H1 (cell line): ENCODE measurements around the gene ENDOD1. TPM values are rescaled to one million over a fixed set of nuclear protein-coding genes. Genes with fewer than 3 reads are reported as not detected.

Experiments
- CTCF ChIA-PET: fragments of 300-600 bp; sonication (Branson Sonifier 250); formaldehyde crosslinking; loops from one replicate; lab custom pipeline; 2021; ENCODE audit not compliant: partially characterized antibody; lab: Charles Lee
- POLR2A ChIA-PET: fragments of 300-600 bp; sonication (Branson Sonifier 250); formaldehyde crosslinking; loops from one replicate; lab custom pipeline; 2021; ENCODE audit warnings: inconsistent platforms; ENCODE audit not compliant: partially characterized antibody; lab: Charles Lee
- DNase-seq, 2 experiments: peaks; one replicate each; pipeline versions ENCODE4 v3.0.0 to v3.0.0-alpha.2; 2010 to 2022; ENCODE audit warnings: low spot score in 2 of 2, low read depth in 1 of 2, mixed read lengths in 1 of 2
- FAIRE-seq: peaks from 2 replicates; lab custom pipeline; 2011; peaks lifted over from hg19 to GRCh38; lab: Jason Lieb, UNC
- H2AFZ ChIP-seq: 2 replicates; pipeline ENCODE4 v1.8.1; 2012; ENCODE audit warnings: low read length, inconsistent platforms
- H2AK5ac ChIP-seq: 2 replicates; pipeline ENCODE4 v1.6.1; 2013; ENCODE audit warnings: low read depth, low read length
- H2BK120ac ChIP-seq: replicated peaks from 2 replicates; pipeline ENCODE3; 2013; ENCODE audit warnings: low read depth, low read length, inconsistent platforms
- H2BK12ac ChIP-seq: 2 replicates; pipeline ENCODE4 v1.6.1; 2013; ENCODE audit warnings: low read depth, low read length
- H2BK15ac ChIP-seq: 2 replicates; pipeline ENCODE4 v1.6.1; 2013; ENCODE audit warnings: low read length
- H2BK20ac ChIP-seq: 2 replicates; pipeline ENCODE4 v1.6.1; 2013; ENCODE audit warnings: low read length
- H2BK5ac ChIP-seq: 2 replicates; pipeline ENCODE4 v1.6.1; 2013; ENCODE audit warnings: low read depth, low read length
- H3K14ac ChIP-seq: 2 replicates; pipeline ENCODE4 v1.6.1; 2013; ENCODE audit warnings: inconsistent platforms; ENCODE audit not compliant: insufficient read length
- H3K18ac ChIP-seq: 2 replicates; pipeline ENCODE4 v1.6.1; 2013; ENCODE audit warnings: low read length; ENCODE audit errors: extremely low read depth
- H3K23ac ChIP-seq: 2 replicates; pipeline ENCODE4 v1.6.1; 2013; ENCODE audit warnings: inconsistent platforms; ENCODE audit not compliant: insufficient read length
- H3K23me2 ChIP-seq: 2 replicates; pipeline ENCODE4 v1.6.1; 2013; ENCODE audit warnings: low read depth, low read length
- H3K27ac ChIP-seq: 2 replicates; pipeline ENCODE4 v1.6.1; 2011; ENCODE audit warnings: low read depth, low read length, inconsistent platforms
- H3K27me3 ChIP-seq, 4 experiments: replicated peaks in 1 of 4; 1 replicate in 1 of 4; 2 replicates in 3 of 4; pipeline versions ENCODE4 v1.6.1 to v1.8.1; 2011 to 2013; ENCODE audit warnings: low read length in 3 of 4, mild to moderate bottlenecking in 3 of 4, inconsistent platforms in 2 of 4, mixed read lengths in 2 of 4, moderate library complexity in 1 of 4; ENCODE audit not compliant: control insufficient read depth in 3 of 4, insufficient read depth in 3 of 4; ENCODE audit errors: extremely low read depth in 1 of 4
- H3K36me3 ChIP-seq, 4 experiments: 2 replicates each; pipeline versions ENCODE4 v1.6.1 to v1.8.1; 2011 to 2013; ENCODE audit warnings: mild to moderate bottlenecking in 4 of 4, low read length in 3 of 4, moderate library complexity in 2 of 4, control low read depth in 1 of 4, inconsistent platforms in 1 of 4; ENCODE audit not compliant: insufficient read depth in 4 of 4, control insufficient read depth in 2 of 4
- H3K4ac ChIP-seq: replicated peaks from 2 replicates; pipeline ENCODE3; 2013; ENCODE audit warnings: low read length, low read depth, mixed read lengths, inconsistent platforms; ENCODE audit not compliant: insufficient read length
- H3K4me1 ChIP-seq, 4 experiments: replicated peaks in 1 of 4; 1 replicate in 1 of 4; 2 replicates in 3 of 4; pipeline versions ENCODE4 v1.6.1 to v1.8.1; 2011 to 2013; ENCODE audit warnings: low read length in 3 of 4, inconsistent platforms in 2 of 4, mixed read lengths in 1 of 4; ENCODE audit not compliant: insufficient read depth in 4 of 4, control insufficient read depth in 3 of 4
- H3K4me2 ChIP-seq, 2 experiments: 2 replicates each; pipeline versions ENCODE4 v1.6.1 to v1.8.1; 2011 to 2013; ENCODE audit warnings: low read depth in 2 of 2, low read length in 2 of 2, control low read depth in 1 of 2, inconsistent platforms in 1 of 2, mild to moderate bottlenecking in 1 of 2; ENCODE audit not compliant: insufficient read depth in 1 of 2
- H3K4me3 ChIP-seq, 4 experiments: fragments of 200-600, 300-600 bp in 1 of 4; sonication (generic), shearing (Covaris generic), sonication (Bioruptor Twin) in 1 of 4; 2 replicates each; pipeline versions ENCODE4 v1.5.1 to v1.8.1; 2011 to 2016; ENCODE audit warnings: low read length in 4 of 4, low read depth in 3 of 4, control low read depth in 2 of 4, inconsistent platforms in 2 of 4, mild to moderate bottlenecking in 2 of 4, mixed read lengths in 1 of 4, moderate library complexity in 1 of 4; ENCODE audit not compliant: insufficient read depth in 2 of 4; ENCODE audit errors: extremely low read depth in 1 of 4
- H3K56ac ChIP-seq: replicated peaks from 2 replicates; pipeline ENCODE3; 2013; ENCODE audit warnings: low read depth, mild to moderate bottlenecking, mixed read lengths, low read length, inconsistent platforms; ENCODE audit not compliant: insufficient read length
- H3K79me1 ChIP-seq: 2 replicates; pipeline ENCODE4 v1.6.1; 2013; ENCODE audit warnings: low read depth, low read length, control low read depth
- H3K79me2 ChIP-seq, 2 experiments: 2 replicates each; pipeline versions ENCODE4 v1.6.1 to v1.8.1; 2012 to 2013; ENCODE audit warnings: low read length in 2 of 2, mild to moderate bottlenecking in 2 of 2, inconsistent platforms in 1 of 2; ENCODE audit not compliant: insufficient read depth in 2 of 2, control insufficient read depth in 1 of 2
- H3K9ac ChIP-seq, 4 experiments: replicated peaks in 1 of 4; 1 replicate in 1 of 4; 2 replicates in 3 of 4; pipeline versions ENCODE4 v1.6.1 to v1.8.1; 2011 to 2013; ENCODE audit warnings: low read depth in 3 of 4, low read length in 3 of 4, control low read depth in 2 of 4, mild to moderate bottlenecking in 2 of 4, moderate library complexity in 2 of 4, inconsistent platforms in 1 of 4; ENCODE audit errors: extremely low read depth in 1 of 4
- H3K9me3 ChIP-seq, 2 experiments: 2 replicates each; pipeline versions ENCODE4 v1.6.1 to v1.8.1; 2012 to 2013; ENCODE audit warnings: mild to moderate bottlenecking in 2 of 2, moderate library complexity in 2 of 2, control low read depth in 1 of 2, inconsistent platforms in 1 of 2, low read depth in 1 of 2, low read length in 1 of 2, mixed read lengths in 1 of 2; ENCODE audit not compliant: insufficient read depth in 2 of 2
- H4K20me1 ChIP-seq, 2 experiments: replicated peaks in 1 of 2; 2 replicates each; pipeline versions ENCODE3 to v1.8.1; 2011 to 2013; ENCODE audit warnings: inconsistent platforms in 2 of 2, low read length in 2 of 2, mild to moderate bottlenecking in 1 of 2; ENCODE audit not compliant: insufficient read depth in 2 of 2, control insufficient read depth in 1 of 2
- H4K5ac ChIP-seq: 2 replicates; pipeline ENCODE4 v1.6.1; 2013; ENCODE audit warnings: low read length, low read depth, mixed read lengths, inconsistent platforms; ENCODE audit not compliant: insufficient read length
- H4K8ac ChIP-seq: 2 replicates; pipeline ENCODE4 v1.8.0; 2013; ENCODE audit warnings: mild to moderate bottlenecking, moderate library complexity, low read length, inconsistent platforms; ENCODE audit not compliant: insufficient read depth; ENCODE audit errors: extremely low read depth
- H4K91ac ChIP-seq: replicated peaks from 2 replicates; pipeline ENCODE3; 2013; ENCODE audit warnings: low read length, mixed read lengths, inconsistent platforms; ENCODE audit not compliant: insufficient read length
- CEBPB ChIP-seq: IDR thresholded peaks from 2 replicates; pipeline ENCODE4 v1.6.1; 2012; ENCODE audit warnings: low read depth, low read length
- KDM5A ChIP-seq: fragments of 200-600 bp; IDR thresholded peaks from 2 replicates; pipeline ENCODE4 v1.7.1; 2012; ENCODE audit warnings: mild to moderate bottlenecking, low read length, inconsistent platforms, mixed read lengths
- PHF8 ChIP-seq: fragments of 200-600 bp; sonication (generic); conservative IDR thresholded peaks from 2 replicates; pipeline ENCODE4 v1.7.1; 2012; ENCODE audit warnings: low read depth, mild to moderate bottlenecking, inconsistent platforms, low read length, moderate library complexity
- POLR2A ChIP-seq, 2 experiments: IDR thresholded peaks; 1 replicate in 1 of 2; 2 replicates in 1 of 2; pipeline ENCODE4 v1.6.1; 2011; ENCODE audit warnings: low read depth in 2 of 2, low read length in 2 of 2, mild to moderate bottlenecking in 2 of 2; ENCODE audit errors: control extremely low read depth in 1 of 2
- POLR2AphosphoS5 ChIP-seq: IDR thresholded peaks from 2 replicates; pipeline ENCODE4 v1.6.1; 2011; ENCODE audit warnings: low read depth, low read length
- RAD21 ChIP-seq, 2 experiments: IDR thresholded peaks in 1 of 2; conservative IDR thresholded peaks in 1 of 2; 2 replicates each; pipeline ENCODE4 v1.6.1; 2011; ENCODE audit warnings: low read depth in 2 of 2, low read length in 2 of 2, improper control_type of control experiment in 1 of 2, inconsistent platforms in 1 of 2, mild to moderate bottlenecking in 1 of 2, moderate library complexity in 1 of 2
- SP4 ChIP-seq: IDR thresholded peaks from 2 replicates; pipeline ENCODE4 v1.6.1; 2012; ENCODE audit warnings: low read length, inconsistent platforms
- TAF7 ChIP-seq: optimal IDR thresholded peaks from 2 replicates; pipeline ENCODE3; 2011; ENCODE audit warnings: low read depth, mild to moderate bottlenecking, inconsistent platforms, low read length, moderate library complexity, borderline replicate concordance
- USF2 ChIP-seq: IDR thresholded peaks from 2 replicates; pipeline ENCODE4 v1.6.1; 2011; ENCODE audit warnings: low read length, improper control_type of control experiment
- ZNF274 ChIP-seq: IDR thresholded peaks from 2 replicates; pipeline ENCODE4 v1.7.0; 2012; ENCODE audit warnings: low read length, borderline replicate concordance; ENCODE audit errors: extremely low read depth
- WGBS, 2 experiments: shearing (Covaris generic) in 1 of 2; methylation state at CpG; one replicate each; pipeline versions ENCODE4 v1.1.6 to v1.1.7; 2013 to 2015; ENCODE audit warnings: low lambda C conversion rate in 2 of 2, mixed read lengths in 2 of 2, inconsistent platforms in 1 of 2, low coverage in 1 of 2, missing lambda C conversion rate in 1 of 2; ENCODE audit not compliant: insufficient replicate concordance in 2 of 2, insufficient coverage in 1 of 2, insufficient read length in 1 of 2; ENCODE audit errors: extremely low coverage in 1 of 2, missing lambda C conversion rate in 1 of 2; 5-methylcytosine and 5-hydroxymethylcytosine counted together
- polyA plus RNA-seq, 7 experiments: library from polyadenylated mRNA; depleted of rRNA in 3 of 7; stranded (reverse) in 5 of 7; unstranded in 2 of 7; fragments of >200 nt in 5 of 7; fragments of 200-250 nt in 2 of 7; gene quantifications; 1 replicate in 5 of 7; 2 replicates in 1 of 7; 4 replicates in 1 of 7; pipeline versions ENCODE4 v1.2.1 to v1.2.3, GENCODE V29; 2011 to 2013; ENCODE audit warnings: missing spikeins in 2 of 7, mixed read lengths in 2 of 7
- total RNA-seq: library from RNA; stranded (reverse); fragmentation: NEBNext Ultra II Directional; extraction: Animal tissue kit (Norgen Biotek cat#: 25700); gene quantifications from 2 replicates; pipeline ENCODE4 v1.2.1, GENCODE V29; 2021

The ENDOD1 gene
- total and polyA plus RNA-seq, 2 of the 8 experiments (the other 6 are each of a cell fraction or from before 2014, with no cell fraction given), result 1.2 to 2.5 TPM

- H2AK5ac ChIP-seq, result no peak overlapping the region
- no peak for TF ChIP-seq POLR2AphosphoS5
- no peak for TF ChIP-seq KDM5A
- no peak for TF ChIP-seq PHF8
- no peak for TF ChIP-seq TAF7
- no peak for TF ChIP-seq USF2
- TF ChIP-seq RAD21 (IDR thresholded peaks at IDR 0.05 in 1 of 2, conservative IDR thresholded peaks at IDR 0.05 in 1 of 2; ENCODE audit: low read depth in 2 of 2, low read length in 2 of 2), result no peak
- no peak for TF ChIP-seq ZNF274
- TF ChIP-seq POLR2A (IDR thresholded peaks at IDR 0.05; ENCODE audit: control extremely low read depth in 1 of 2, low read depth in 2 of 2, low read length in 2 of 2), result no peak
- no peak for TF ChIP-seq CEBPB
- no peak for TF ChIP-seq SP4
- TF ChIP-seq, all 59 proteins: peak for 0
- CTCF ChIA-PET, result interaction anchor here (0.7 to 17.5 kb wide), 11 partner anchors 9 to 696 kb away, joined by 3 to 407 read pairs (median 4); partner anchors contain the start of gene ENDOD1
- FAIRE-seq (no peak), DNase-seq (no peak)
- H3K36me3 ChIP-seq, result no peaks in the 10 kb centered on the region
- peaks cover 3 to 5% (median 4%) of the 10 kb centered on the region in 4 experiments; a peak in 6 of 7 replicates for H3K4me1 ChIP-seq
- H3K18ac ChIP-seq, result no peak overlapping the region
- no peak overlapping the region for H2BK5ac ChIP-seq
- H3K14ac ChIP-seq, result no peak overlapping the region
- H2BK15ac ChIP-seq, result no peak overlapping the region
- POLR2A ChIA-PET, result interaction anchor here (2.6 kb wide), 1 partner anchor 80 kb away, joined by 12 read pairs; the partner anchor contains the start of gene SRSF8
- no peak overlapping the region for H4K8ac ChIP-seq
- WGBS, 2 experiments, result 88% methylated on average over 4 of the region's 4 CpGs; no CpG with 5 or more reads in 1 of the 2 experiments
- H3K9me3 ChIP-seq, result no peaks in the 10 kb centered on the region
- H2AFZ ChIP-seq, result no peak overlapping the region
- no peak overlapping the region for H3K4ac ChIP-seq
- H3K27me3 ChIP-seq, result peaks cover 15 to 59% (median 42%) of the 10 kb centered on the region in 4 experiments
- no peak overlapping the region for H4K5ac ChIP-seq
- no peak overlapping the region for H2BK120ac ChIP-seq
- peaks cover 15% of the 10 kb centered on the region; the same call in 1 of the 2 replicates for H3K23me2 ChIP-seq
- H4K91ac ChIP-seq, result no peak overlapping the region
- no peaks in the 10 kb centered on the region for H3K79me2 ChIP-seq
- no peaks in the 10 kb centered on the region for H4K20me1 ChIP-seq
- H3K56ac ChIP-seq, result no peak overlapping the region
- H3K4me3 ChIP-seq, result no peak overlapping the region
- no peak overlapping the region for H3K23ac ChIP-seq
- H3K27ac ChIP-seq, result no peak overlapping the region
- no peak overlapping the region for H3K9ac ChIP-seq
- H3K79me1 ChIP-seq, result no peaks in the 10 kb centered on the region
- H2BK12ac ChIP-seq, result no peak overlapping the region
- no peak overlapping the region for H2BK20ac ChIP-seq
- no peak overlapping the region for H3K4me2 ChIP-seq
Observed at GRCh38 chr11:95147364-95147905, 57.8 kb downstream of the ENDOD1 start.
